HepG2 (cell line): ENCODE measurements around the gene SLC39A3. TPM values are rescaled to one million over a fixed set of nuclear protein-coding genes. Genes with fewer than 3 reads are reported as not detected.

Experiments used
- AHR ChIP-seq: IDR thresholded peaks from 2 replicates; pipeline ENCODE4 v1.6.1; 2018; ENCODE audit warnings: missing genetic modification reagents, missing compliant biosample characterization
- EEA1 ChIP-seq: sonication (generic); formaldehyde crosslinking; IDR thresholded peaks from 2 replicates; pipeline ENCODE4 v1.5.1; 2020; ENCODE audit warnings: mild to moderate bottlenecking, missing genetic modification reagents, borderline replicate concordance
- HES4 ChIP-seq: sonication (generic); formaldehyde crosslinking; IDR thresholded peaks from 2 replicates; pipeline ENCODE4 v1.9.0; 2021; ENCODE audit warnings: mild to moderate bottlenecking, missing genetic modification reagents, borderline replicate concordance
- IRX3 ChIP-seq: sonication (generic); formaldehyde crosslinking; IDR thresholded peaks from 2 replicates; pipeline ENCODE4 v1.8.1; 2023; ENCODE audit warnings: mild to moderate bottlenecking, low read depth, missing genetic modification reagents, borderline replicate concordance
- JDP2 ChIP-seq: sonication (generic); formaldehyde crosslinking; IDR thresholded peaks from 2 replicates; pipeline ENCODE4 v1.8.1; 2022; ENCODE audit warnings: missing genetic modification reagents, borderline replicate concordance
- KDM6A ChIP-seq: IDR thresholded peaks from 2 replicates; pipeline ENCODE4 v1.6.1; 2016; ENCODE audit warnings: low read depth
- MZF1 ChIP-seq: sonication (generic); formaldehyde crosslinking; IDR thresholded peaks from 2 replicates; pipeline ENCODE4 v1.8.1; 2023; ENCODE audit warnings: mild to moderate bottlenecking, missing genetic modification reagents, borderline replicate concordance
- RARG ChIP-seq: sonication (generic); formaldehyde crosslinking; IDR thresholded peaks from 2 replicates; pipeline ENCODE4 v1.4.0; 2020; ENCODE audit warnings: low read depth, mild to moderate bottlenecking, missing genetic modification reagents
- RBFOX2 ChIP-seq: fragments of 200-400 bp; formaldehyde crosslinking; IDR thresholded peaks from 2 replicates; pipeline ENCODE4 v1.6.1; 2017; ENCODE audit warnings: low read depth, mild to moderate bottlenecking, low read length
- SIN3A ChIP-seq: IDR thresholded peaks from 2 replicates; pipeline ENCODE4 v1.6.1; 2011; ENCODE audit warnings: low read depth, mild to moderate bottlenecking, control low read depth, low read length, borderline replicate concordance
- TOE1 ChIP-seq: sonication (generic); formaldehyde crosslinking; IDR thresholded peaks from 2 replicates; pipeline ENCODE4 v1.4.0; 2020; ENCODE audit warnings: mild to moderate bottlenecking, missing genetic modification reagents
- ZFP1 ChIP-seq: IDR thresholded peaks from 2 replicates; pipeline ENCODE4 v1.6.1; 2016
- ZKSCAN1 ChIP-seq: fragments of 150-350 bp; IDR thresholded peaks from 2 replicates; pipeline ENCODE4 v1.6.1; 2014; ENCODE audit warnings: low read length
- ZNF382 ChIP-seq: sonication (generic); formaldehyde crosslinking; IDR thresholded peaks from 2 replicates; pipeline ENCODE4 v1.5.0; 2020; ENCODE audit warnings: missing genetic modification reagents, mild to moderate bottlenecking, borderline replicate concordance
- ZNF468 ChIP-seq: sonication (generic); formaldehyde crosslinking; IDR thresholded peaks from 2 replicates; pipeline ENCODE4 v1.8.0; 2022; ENCODE audit warnings: mild to moderate bottlenecking, moderate library complexity, missing genetic modification reagents
- ZNF660 ChIP-seq: sonication (generic); formaldehyde crosslinking; IDR thresholded peaks from 2 replicates; pipeline ENCODE4 v1.5.1; 2020; ENCODE audit warnings: mild to moderate bottlenecking, low read depth, missing genetic modification reagents, borderline replicate concordance
- ZNF747 ChIP-seq: sonication (generic); formaldehyde crosslinking; IDR thresholded peaks from 2 replicates; pipeline ENCODE4 v1.8.1; 2023; ENCODE audit warnings: missing genetic modification reagents, mild to moderate bottlenecking, borderline replicate concordance
- polyA plus RNA-seq, 8 experiments: library from polyadenylated mRNA; depleted of rRNA in 3 of 8; stranded (reverse) in 7 of 8; unstranded in 1 of 8; fragments of >200 nt; fragmentation: Illumina TruSeq in 4 of 8; extraction: Trizol in 4 of 8; gene quantifications; 2 replicates each; pipeline versions ENCODE4 v1.2.1 to v1.2.3, GENCODE V29; 2011 to 2016; ENCODE audit warnings: low read depth in 4 of 8, missing spikeins in 1 of 8, mixed read lengths in 1 of 8; ENCODE audit not compliant: insufficient read depth in 1 of 8
- total RNA-seq, 5 experiments: library from RNA; depleted of rRNA; stranded (reverse); fragments of >200 nt; fragmentation: Illumina TruSeq; extraction: Trizol; gene quantifications; 2 replicates each; pipeline ENCODE4 v1.2.3, GENCODE V29; 2016; ENCODE audit warnings: low read depth in 1 of 5
- TF ChIP-seq, protein P1 (sequence below): sonication (generic); formaldehyde crosslinking; IDR thresholded peaks from 2 replicates; pipeline ENCODE4 v1.5.0; 2020; ENCODE audit warnings: missing genetic modification reagents
- TF ChIP-seq, protein P2 (sequence below): IDR thresholded peaks from 2 replicates; pipeline ENCODE4 v1.4.0; 2020; ENCODE audit warnings: mild to moderate bottlenecking, missing genetic modification reagents
- TF ChIP-seq, protein P3 (sequence below): IDR thresholded peaks from 2 replicates; pipeline ENCODE4 v1.6.1; 2016; ENCODE audit warnings: missing compliant biosample characterization, missing genetic modification reagents, borderline replicate concordance
- TF ChIP-seq, protein P4 (sequence below): sonication (generic); formaldehyde crosslinking; IDR thresholded peaks from 2 replicates; pipeline ENCODE4 v1.4.0; 2020; ENCODE audit warnings: missing genetic modification reagents, borderline replicate concordance

Gene SLC39A3
- total and polyA plus RNA-seq, 2 of the 13 experiments (the other 11 are each of a cell fraction or from before 2014, with no cell fraction given), result 33.6 to 41.6 TPM

DNA sequence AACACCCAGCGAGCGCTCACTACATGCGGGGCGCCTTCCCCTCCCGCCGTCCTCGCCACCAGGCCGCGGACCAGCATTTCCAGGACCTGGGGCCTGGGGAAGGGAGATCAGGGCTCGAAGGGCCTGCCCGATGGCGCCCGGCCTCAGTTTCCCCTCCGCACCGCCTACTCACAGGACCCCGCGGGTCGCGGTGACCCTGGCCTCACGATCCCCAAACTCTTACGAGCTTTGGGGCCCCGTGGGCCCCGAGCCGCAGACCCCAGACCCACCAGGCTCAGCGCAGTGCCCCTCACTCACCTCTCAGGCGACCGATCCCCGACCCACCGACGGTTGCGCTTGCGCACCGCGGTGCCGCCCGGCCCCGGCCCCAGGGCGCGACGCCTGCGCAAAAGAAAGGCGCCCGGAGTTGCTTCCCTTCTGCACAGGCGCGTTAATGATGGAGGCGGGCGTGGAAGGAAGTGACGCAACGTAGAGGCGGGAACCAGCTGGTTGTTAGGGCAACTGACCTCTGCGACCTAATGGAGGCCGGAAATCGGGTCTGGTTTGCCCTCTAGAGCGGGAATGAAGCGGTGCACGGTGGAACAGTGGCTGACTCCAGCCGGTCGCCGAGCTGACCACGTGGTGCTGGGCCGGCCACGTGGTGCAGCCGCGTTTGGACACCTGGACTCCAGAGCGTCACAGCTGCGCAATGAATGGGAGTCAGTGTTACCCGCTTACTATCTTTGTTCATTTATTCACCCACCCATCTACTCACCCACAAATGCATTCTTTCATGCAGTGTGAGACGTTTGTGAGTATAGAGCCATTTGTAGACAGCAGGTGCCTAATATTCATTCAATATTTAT is 43.3 kb upstream of the SLC39A3 start, which contains the start of gene SGTA (continued):
- TF ChIP-seq ZNF468 (no peak), HES4 (CRISPR knock-in tag) (peak; percentile 92; the same call in 1 of the 2 replicates), AHR (peak; percentile 98), ZNF382 (no peak), ZFP1 (no peak), KDM6A (CRISPR knock-in tag) (no peak), RARG (CRISPR knock-in tag) (no peak), EEA1 (CRISPR knock-in tag) (peak; percentile 92; the same call in 1 of the 2 replicates), ZNF747 (CRISPR knock-in tag) (peak; percentile 98), ZNF660 (CRISPR knock-in tag) (no peak), ZKSCAN1 (peak; percentile 40; the same call in 1 of the 2 replicates), MZF1 (no peak), SIN3A (peak; percentile 95), JDP2 (peak; percentile 22; the same call in 1 of the 2 replicates), TOE1 (CRISPR knock-in tag) (peak; percentile 82; the same call in 1 of the 2 replicates), RBFOX2 (peak; percentile 87), IRX3 (CRISPR knock-in tag) (peak; percentile 91; the same call in 1 of the 2 replicates)
- TF ChIP-seq, protein P1, sequence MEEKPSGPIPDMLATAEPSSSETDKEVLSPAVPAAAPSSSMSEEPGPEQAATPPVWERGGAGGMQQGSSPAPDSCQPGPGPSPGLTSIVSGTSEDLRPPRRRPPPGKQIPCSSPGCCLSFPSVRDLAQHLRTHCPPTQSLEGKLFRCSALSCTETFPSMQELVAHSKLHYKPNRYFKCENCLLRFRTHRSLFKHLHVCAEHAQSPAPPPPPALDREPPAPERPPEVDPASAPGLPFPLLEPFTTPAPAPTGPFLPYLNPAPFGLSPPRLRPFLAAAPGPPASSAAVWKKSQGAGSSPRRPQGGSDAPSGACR (CRISPR knock-in tag), result peak; percentile 87; the same call in 1 of the 2 replicates
- TF ChIP-seq, protein P2, sequence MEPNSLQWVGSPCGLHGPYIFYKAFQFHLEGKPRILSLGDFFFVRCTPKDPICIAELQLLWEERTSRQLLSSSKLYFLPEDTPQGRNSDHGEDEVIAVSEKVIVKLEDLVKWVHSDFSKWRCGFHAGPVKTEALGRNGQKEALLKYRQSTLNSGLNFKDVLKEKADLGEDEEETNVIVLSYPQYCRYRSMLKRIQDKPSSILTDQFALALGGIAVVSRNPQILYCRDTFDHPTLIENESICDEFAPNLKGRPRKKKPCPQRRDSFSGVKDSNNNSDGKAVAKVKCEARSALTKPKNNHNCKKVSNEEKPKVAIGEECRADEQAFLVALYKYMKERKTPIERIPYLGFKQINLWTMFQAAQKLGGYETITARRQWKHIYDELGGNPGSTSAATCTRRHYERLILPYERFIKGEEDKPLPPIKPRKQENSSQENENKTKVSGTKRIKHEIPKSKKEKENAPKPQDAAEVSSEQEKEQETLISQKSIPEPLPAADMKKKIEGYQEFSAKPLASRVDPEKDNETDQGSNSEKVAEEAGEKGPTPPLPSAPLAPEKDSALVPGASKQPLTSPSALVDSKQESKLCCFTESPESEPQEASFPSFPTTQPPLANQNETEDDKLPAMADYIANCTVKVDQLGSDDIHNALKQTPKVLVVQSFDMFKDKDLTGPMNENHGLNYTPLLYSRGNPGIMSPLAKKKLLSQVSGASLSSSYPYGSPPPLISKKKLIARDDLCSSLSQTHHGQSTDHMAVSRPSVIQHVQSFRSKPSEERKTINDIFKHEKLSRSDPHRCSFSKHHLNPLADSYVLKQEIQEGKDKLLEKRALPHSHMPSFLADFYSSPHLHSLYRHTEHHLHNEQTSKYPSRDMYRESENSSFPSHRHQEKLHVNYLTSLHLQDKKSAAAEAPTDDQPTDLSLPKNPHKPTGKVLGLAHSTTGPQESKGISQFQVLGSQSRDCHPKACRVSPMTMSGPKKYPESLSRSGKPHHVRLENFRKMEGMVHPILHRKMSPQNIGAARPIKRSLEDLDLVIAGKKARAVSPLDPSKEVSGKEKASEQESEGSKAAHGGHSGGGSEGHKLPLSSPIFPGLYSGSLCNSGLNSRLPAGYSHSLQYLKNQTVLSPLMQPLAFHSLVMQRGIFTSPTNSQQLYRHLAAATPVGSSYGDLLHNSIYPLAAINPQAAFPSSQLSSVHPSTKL (CRISPR knock-in tag), result peak; percentile 71
- TF ChIP-seq, protein P3, sequence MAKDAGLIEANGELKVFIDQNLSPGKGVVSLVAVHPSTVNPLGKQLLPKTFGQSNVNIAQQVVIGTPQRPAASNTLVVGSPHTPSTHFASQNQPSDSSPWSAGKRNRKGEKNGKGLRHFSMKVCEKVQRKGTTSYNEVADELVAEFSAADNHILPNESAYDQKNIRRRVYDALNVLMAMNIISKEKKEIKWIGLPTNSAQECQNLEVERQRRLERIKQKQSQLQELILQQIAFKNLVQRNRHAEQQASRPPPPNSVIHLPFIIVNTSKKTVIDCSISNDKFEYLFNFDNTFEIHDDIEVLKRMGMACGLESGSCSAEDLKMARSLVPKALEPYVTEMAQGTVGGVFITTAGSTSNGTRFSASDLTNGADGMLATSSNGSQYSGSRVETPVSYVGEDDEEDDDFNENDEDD, result peak; percentile 99
- TF ChIP-seq, protein P4, sequence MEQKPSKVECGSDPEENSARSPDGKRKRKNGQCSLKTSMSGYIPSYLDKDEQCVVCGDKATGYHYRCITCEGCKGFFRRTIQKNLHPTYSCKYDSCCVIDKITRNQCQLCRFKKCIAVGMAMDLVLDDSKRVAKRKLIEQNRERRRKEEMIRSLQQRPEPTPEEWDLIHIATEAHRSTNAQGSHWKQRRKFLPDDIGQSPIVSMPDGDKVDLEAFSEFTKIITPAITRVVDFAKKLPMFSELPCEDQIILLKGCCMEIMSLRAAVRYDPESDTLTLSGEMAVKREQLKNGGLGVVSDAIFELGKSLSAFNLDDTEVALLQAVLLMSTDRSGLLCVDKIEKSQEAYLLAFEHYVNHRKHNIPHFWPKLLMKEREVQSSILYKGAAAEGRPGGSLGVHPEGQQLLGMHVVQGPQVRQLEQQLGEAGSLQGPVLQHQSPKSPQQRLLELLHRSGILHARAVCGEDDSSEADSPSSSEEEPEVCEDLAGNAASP (CRISPR knock-in tag), result no peak
